Astrocyte (in vitro differentiated cells and primary cell): ENCODE measurements around the gene JAGN1.

Experiments
- CTCF ChIP-seq: IDR thresholded peaks from 2 replicates; pipeline ENCODE4 v1.5.1; 2011; ENCODE audit warnings: low read depth, mild to moderate bottlenecking, inconsistent platforms, low read length, moderate library complexity; ENCODE audit not compliant: insufficient read depth
- EZH2 ChIP-seq: IDR thresholded peaks from 2 replicates; pipeline ENCODE4 v1.6.1; 2012; ENCODE audit warnings: mild to moderate bottlenecking, low read length, inconsistent platforms; ENCODE audit not compliant: insufficient read depth

DNA sequence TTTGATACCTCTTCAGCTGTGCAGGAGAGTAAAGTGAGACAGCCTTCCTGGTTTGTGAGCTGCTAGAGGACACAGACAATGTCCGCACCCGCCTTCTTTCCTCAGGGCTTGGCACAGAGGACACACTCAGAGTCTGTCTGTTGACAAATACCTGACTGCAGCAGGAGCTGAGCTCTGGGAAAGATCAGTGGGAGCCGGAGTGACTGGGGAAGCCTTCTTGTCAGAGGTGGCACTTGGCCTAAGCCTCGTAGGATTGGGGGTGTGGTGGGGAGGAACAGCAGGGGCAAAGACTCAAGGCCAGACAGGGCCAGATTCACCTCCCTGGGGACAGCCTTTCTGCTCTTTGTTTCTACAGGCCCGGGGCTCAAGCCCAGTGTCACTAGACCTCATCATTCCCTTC is 23.2 kb downstream of the JAGN1 start:
- TF ChIP-seq CTCF (no peak), EZH2 (no peak)
